HG02759 (cell line): ENCODE data around the gene GJA4.

Experiments
- ATAC-seq: cut with Tn5 transposase; IDR thresholded peaks from one replicate; pipeline ENCODE4 v1.9.1; 2021; ENCODE audit warnings: mild to moderate bottlenecking, moderate library complexity; ENCODE audit not compliant: unreplicated experiment

Gene GJA4

GRCh38 chr1:34829250-34829649 lies 36.5 kb downstream of the GJA4 start:
- no peak for ATAC-seq

GRCh38 chr1:34831721-34832246 lies 39.0 kb downstream of the GJA4 start:
- no peak for ATAC-seq

- no peak for ATAC-seq
Measured at GRCh38 chr1:34833711-34834110, 40.9 kb downstream of the GJA4 start.

- no peak for ATAC-seq
Measured at GRCh38 chr1:34839526-34840305, 46.9 kb downstream of the GJA4 start.

GRCh38 chr1:34840426-34840825 lies 47.6 kb downstream of the GJA4 start:
- no peak for ATAC-seq

- no peak for ATAC-seq
Measured at GRCh38 chr1:34842073-34842472, 49.3 kb downstream of the GJA4 start.

GRCh38 chr1:34842952-34843371 lies 50.2 kb downstream of the GJA4 start:
- ATAC-seq: no peak

- ATAC-seq: no peak
Measured at GRCh38 chr1:34843392-34844251, 50.8 kb downstream of the GJA4 start.

- ATAC-seq: no peak
Measured at GRCh38 chr1:34844252-34844634, 51.4 kb downstream of the GJA4 start.
